ENCODE data around the gene SLC35A5.
A peak's percentile ranks its signal among the peaks of the same experiment; 100 is the strongest.
"Not testable (repeated sequence)": the region's sequence is repeated elsewhere in the genome, so short reads cannot be mapped to it uniquely, and the experiment has no call there.

Gene SLC35A5

GRCh38 chr3:112561734-112562529 lies at the start of gene SLC35A5, which contains the start of gene ATG3:
SLC35A5 (plus strand) TSS chr3:112562045; CDS start chr3:112563404, 1,359 bp downstream.
ATG3 (minus strand) TSS chr3:112561962; CDS start chr3:112561528, 434 bp downstream.
- peak; percentile 98 for DNase-seq (ENCODE audit: low read depth)

- DNase-seq (ENCODE audit: low read depth), result no peak
Observed at GRCh38 chr3:112512320-112512719, 49.5 kb upstream of the SLC35A5 start.

GRCh38 chr3:112514527-112515128 lies 47.2 kb upstream of the SLC35A5 start:
- no peak for DNase-seq (ENCODE audit: low read depth)

GRCh38 chr3:112518970-112519369 lies 42.9 kb upstream of the SLC35A5 start:
- DNase-seq (ENCODE audit: low read depth), result not testable (repeated sequence)

- no peak for DNase-seq (ENCODE audit: low read depth)
Observed at GRCh38 chr3:112519424-112520001, 42.3 kb upstream of the SLC35A5 start.

- not testable (repeated sequence) for DNase-seq (ENCODE audit: low read depth)
Observed at GRCh38 chr3:112524127-112524526, 37.7 kb upstream of the SLC35A5 start.

- no peak for DNase-seq (ENCODE audit: low read depth)
Observed at GRCh38 chr3:112530573-112530972, 31.3 kb upstream of the SLC35A5 start.

GRCh38 chr3:112531358-112531781 lies 30.5 kb upstream of the SLC35A5 start:
- no peak for DNase-seq (ENCODE audit: low read depth)

GRCh38 chr3:112539825-112540650 lies 21.8 kb upstream of the SLC35A5 start:
- no peak for DNase-seq (ENCODE audit: low read depth)

- DNase-seq (ENCODE audit: low read depth), result no peak
Observed at GRCh38 chr3:112546216-112546759, 15.6 kb upstream of the SLC35A5 start.

GRCh38 chr3:112550859-112551258 lies 11.0 kb upstream of the SLC35A5 start:
- DNase-seq (ENCODE audit: low read depth), result no peak

GRCh38 chr3:112555535-112556170 lies 6.2 kb upstream of the SLC35A5 start:
- DNase-seq (ENCODE audit: low read depth), result no peak

GRCh38 chr3:112557976-112558375 lies 3.9 kb upstream of the SLC35A5 start:
- no peak for DNase-seq (ENCODE audit: low read depth)

GRCh38 chr3:112560307-112560706 lies 1.5 kb upstream of the SLC35A5 start:
- no peak for DNase-seq (ENCODE audit: low read depth)

- peak; percentile 63 for DNase-seq (ENCODE audit: low read depth)
Observed at GRCh38 chr3:112560721-112561483, 943 bp upstream of the SLC35A5 start.

- DNase-seq (ENCODE audit: low read depth), result peak; percentile 73
Observed at GRCh38 chr3:112561484-112561733, 436 bp upstream of the SLC35A5 start.

- not testable (repeated sequence) for DNase-seq (ENCODE audit: low read depth)
Observed at GRCh38 chr3:112564247-112564939, 2.5 kb downstream of the SLC35A5 start.

- DNase-seq (ENCODE audit: low read depth), result no peak
Observed at GRCh38 chr3:112564940-112565305, 3.1 kb downstream of the SLC35A5 start.

GRCh38 chr3:112568642-112569041 lies 6.8 kb downstream of the SLC35A5 start:
- DNase-seq (ENCODE audit: low read depth), result no peak

- DNase-seq (ENCODE audit: low read depth), result no peak
Observed at GRCh38 chr3:112569265-112569664, 7.4 kb downstream of the SLC35A5 start.
